ENCODE measurements around the gene ENPP1. TPM values are rescaled to one million over a fixed set of nuclear protein-coding genes. Genes with fewer than 3 reads are reported as not detected.

Gene ENPP1
- total RNA-seq, 3 donors from 2014 or later (not counting 1 experiment from before 2014, with no cell fraction given) = 0.45 to 0.85 (median 0.83) TPM

GRCh38 chr6:131924881-131925474 lies 117.2 kb downstream of the ENPP1 start:
- H3K36me3 Mint-ChIP-seq = no peaks in the 10 kb centered on the region

DNA sequence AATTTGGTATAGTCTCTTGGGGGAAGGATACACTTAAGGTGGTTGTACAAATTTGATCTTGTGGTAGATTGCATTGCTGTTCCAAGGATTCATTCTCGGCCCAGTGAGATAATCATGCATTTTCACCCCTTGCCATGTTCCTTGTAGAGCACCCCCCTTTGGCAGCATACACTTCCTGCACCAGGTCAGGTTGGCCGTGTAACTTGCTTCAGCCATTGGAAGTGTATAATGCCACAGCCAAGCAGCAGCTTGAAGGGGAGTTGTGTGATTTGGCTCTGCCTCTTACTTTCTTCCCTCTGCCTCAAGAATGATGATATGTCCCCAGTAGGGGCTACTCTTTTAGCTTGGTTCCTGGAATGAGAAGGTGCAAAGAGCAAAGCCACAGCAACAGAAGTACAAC lies 121.4 kb downstream of the ENPP1 start:
- Histone ChIP-seq H3K4me1 (ENCODE audit: control insufficient read depth, insufficient read depth, low read length) (no peaks in the 10 kb centered on the region), H3K36me3 (ENCODE audit: control insufficient read depth, insufficient read depth, low read length) (no peaks in the 10 kb centered on the region), H3K27me3 (ENCODE audit: control insufficient read depth, insufficient read depth, low read length) (no peaks in the 10 kb centered on the region), H3K9me3 (ENCODE audit: control insufficient read depth, insufficient read depth, low read length) (no peaks in the 10 kb centered on the region), H3K27ac (ENCODE audit: low read length) (no peak overlapping the region), H3K4me3 (ENCODE audit: low read length) (no peak overlapping the region)
- TF ChIP-seq CTCF (IDR thresholded peaks at IDR 0.05) = no peak
- 49% methylated on average over 2 of the region's 2 CpGs for WGBS (ENCODE audit: insufficient coverage)
- no peaks in the 10 kb centered on the region for H3K9me3 Mint-ChIP-seq
- intact Hi-C loops (cut with micrococcal nuclease) = no loop called here
- H3K4me1 Mint-ChIP-seq = no peaks in the 10 kb centered on the region
- H3K36me3 Mint-ChIP-seq = no peaks in the 10 kb centered on the region
- DNase-seq = no peak
- ATAC-seq = no peak
- H3K27me3 Mint-ChIP-seq (ENCODE audit: low read depth in 2 of 2) = peaks cover 3 to 29% of the 10 kb centered on the region in 2 donors
- no peak overlapping the region for H3K4me3 Mint-ChIP-seq
- H3K27ac Mint-ChIP-seq = no peak overlapping the region

More at GRCh38 chr6:131924881-131925474, 117.2 kb downstream of the ENPP1 start:
- Mint-ChIP-seq H3K9me3 (peaks cover 3% of the 10 kb centered on the region in 2 donors), H3K27me3 (ENCODE audit: low read depth in 2 of 2) (peaks cover 0 to 14% of the 10 kb centered on the region in 2 donors), H3K4me3 (no peak overlapping the region), H3K4me1 (no peaks in the 10 kb centered on the region), H3K27ac (no peak overlapping the region)
- ATAC-seq (no peak), DNase-seq (no peak)
- intact Hi-C loops (cut with micrococcal nuclease) = no loop called here
- WGBS (ENCODE audit: insufficient coverage) = 31% methylated on average over 2 of the region's 4 CpGs
- no peak for TF ChIP-seq CTCF (IDR thresholded peaks at IDR 0.05)
- Histone ChIP-seq H3K9me3 (ENCODE audit: control insufficient read depth, insufficient read depth, low read length) (peaks cover 7% of the 10 kb centered on the region), H3K4me3 (ENCODE audit: low read length) (no peak overlapping the region), H3K36me3 (ENCODE audit: control insufficient read depth, insufficient read depth, low read length) (no peaks in the 10 kb centered on the region), H3K27ac (ENCODE audit: low read length) (no peak overlapping the region), H3K27me3 (ENCODE audit: control insufficient read depth, insufficient read depth, low read length) (no peaks in the 10 kb centered on the region), H3K4me1 (ENCODE audit: control insufficient read depth, insufficient read depth, low read length) (no peaks in the 10 kb centered on the region)

DNA sequence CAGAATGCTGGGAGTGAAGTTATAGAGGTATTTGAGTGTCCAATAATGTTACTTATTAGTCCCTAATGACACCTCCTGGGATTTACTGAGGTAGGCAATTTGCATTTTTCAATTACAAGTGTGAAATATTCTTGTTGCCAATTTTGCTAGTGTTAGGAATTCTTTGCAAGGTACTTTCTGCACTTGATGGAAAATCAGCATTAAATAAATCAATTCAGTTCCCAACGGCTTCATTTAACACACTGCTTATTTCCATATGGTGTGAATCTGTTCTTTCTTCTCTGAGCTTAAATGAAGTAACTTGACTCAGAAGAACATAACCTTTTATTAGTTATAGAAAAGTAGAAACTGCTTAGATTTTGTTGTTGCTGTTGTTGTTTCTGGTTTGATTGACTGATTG lies 122.2 kb downstream of the ENPP1 start:
- H3K27ac Mint-ChIP-seq = no peak overlapping the region
- no peak for TF ChIP-seq CTCF (IDR thresholded peaks at IDR 0.05)
- WGBS (ENCODE audit: insufficient coverage) = no CpG with 5 or more reads among the region's 1 CpG
- no peaks in the 10 kb centered on the region for H3K9me3 ChIP-seq (ENCODE audit: control insufficient read depth, insufficient read depth, low read length)
- no peaks in the 10 kb centered on the region for H3K36me3 ChIP-seq (ENCODE audit: control insufficient read depth, insufficient read depth, low read length)
- H3K36me3 Mint-ChIP-seq = no peaks in the 10 kb centered on the region
- peaks cover 8 to 27% of the 10 kb centered on the region in 2 donors for H3K27me3 Mint-ChIP-seq (ENCODE audit: low read depth in 2 of 2)
- intact Hi-C loops (cut with micrococcal nuclease) = no loop called here
- H3K4me3 Mint-ChIP-seq = no peak overlapping the region
- H3K27ac ChIP-seq (ENCODE audit: low read length) = no peak overlapping the region
- H3K9me3 Mint-ChIP-seq = no peaks in the 10 kb centered on the region
- ATAC-seq (no peak), DNase-seq (no peak)
- H3K27me3 ChIP-seq (ENCODE audit: control insufficient read depth, insufficient read depth, low read length) = no peaks in the 10 kb centered on the region
- no peaks in the 10 kb centered on the region for H3K4me1 ChIP-seq (ENCODE audit: control insufficient read depth, insufficient read depth, low read length)
- no peaks in the 10 kb centered on the region for H3K4me1 Mint-ChIP-seq
- no peak overlapping the region for H3K4me3 ChIP-seq (ENCODE audit: low read length)

Measured in natural killer cell (primary cell).